CD4-positive, alpha-beta memory T cell (primary cell): ENCODE measurements around the gene HIPK2. TPM values are rescaled to one million over a fixed set of nuclear protein-coding genes. Genes with fewer than 3 reads are reported as not detected.

Experiments
- CTCF ChIA-PET: fragments of 350-600 bp; sonication (Branson Sonifier 250); formaldehyde crosslinking; loops from one replicate; lab custom pipeline; 2021; ENCODE audit warnings: inconsistent platforms; ENCODE audit not compliant: partially characterized antibody; lab: Charles Lee
- POLR2A ChIA-PET: fragments of 350-600 bp; sonication (Branson Sonifier 250); formaldehyde crosslinking; loops from one replicate; lab custom pipeline; 2021; ENCODE audit not compliant: partially characterized antibody; lab: Charles Lee
- DNase-seq, 5 donors: peaks; one replicate each; pipeline versions ENCODE4 v3.0.0 to v3.0.0-alpha.2; 2020 to 2022; ENCODE audit warnings: mixed read lengths in 1 of 5
- H3K27ac ChIP-seq: one replicate; pipeline ENCODE4 v1.7.0; 2013; ENCODE audit warnings: low read depth, low read length
- H3K27me3 ChIP-seq: 2 replicates; pipeline ENCODE4 v1.7.0; 2013; ENCODE audit warnings: mild to moderate bottlenecking, low read length, moderate library complexity; ENCODE audit not compliant: insufficient read depth
- H3K36me3 ChIP-seq: 2 replicates; pipeline ENCODE4 v1.7.0; 2013; ENCODE audit warnings: mild to moderate bottlenecking, low read length, moderate library complexity; ENCODE audit not compliant: insufficient read depth
- H3K4me1 ChIP-seq: 2 replicates; pipeline ENCODE4 v1.7.0; 2013; ENCODE audit warnings: mild to moderate bottlenecking, low read length, moderate library complexity; ENCODE audit not compliant: insufficient read depth
- H3K4me3 ChIP-seq, 2 donors: one replicate each; pipeline ENCODE4 v1.7.0; 2013; ENCODE audit warnings: low read length in 2 of 2, mild to moderate bottlenecking in 1 of 2
- H3K9me3 ChIP-seq, 2 donors: one replicate each; pipeline ENCODE4 v1.7.0; 2013; ENCODE audit warnings: low read length in 2 of 2, control low read depth in 1 of 2; ENCODE audit not compliant: control insufficient read depth in 1 of 2
- H3K27ac Mint-ChIP-seq, 7 donors: one replicate each; pipeline ENCODE4 v1.8.0; 2020 to 2021; ENCODE audit warnings: mixed read lengths in 7 of 7, mild to moderate bottlenecking in 6 of 7, inconsistent platforms in 3 of 7, moderate library complexity in 3 of 7
- H3K27me3 Mint-ChIP-seq, 2 donors: one replicate each; pipeline ENCODE4 v1.8.0; 2020 to 2021; ENCODE audit warnings: mixed read lengths in 2 of 2
- H3K36me3 Mint-ChIP-seq, 2 donors: one replicate each; pipeline ENCODE4 v1.8.0; 2020 to 2021; ENCODE audit warnings: mixed read lengths in 2 of 2, inconsistent platforms in 1 of 2, mild to moderate bottlenecking in 1 of 2
- H3K4me1 Mint-ChIP-seq, 4 donors: one replicate each; pipeline ENCODE4 v1.8.0; 2020 to 2021; ENCODE audit warnings: mixed read lengths in 4 of 4, mild to moderate bottlenecking in 1 of 4
- H3K4me3 Mint-ChIP-seq, 8 donors: one replicate each; pipeline ENCODE4 v1.8.0; 2020 to 2021; ENCODE audit warnings: mixed read lengths in 8 of 8, mild to moderate bottlenecking in 7 of 8, moderate library complexity in 6 of 8, inconsistent platforms in 3 of 8
- H3K9me3 Mint-ChIP-seq, 8 donors: one replicate each; pipeline ENCODE4 v1.8.0; 2020 to 2021; ENCODE audit warnings: mixed read lengths in 8 of 8, mild to moderate bottlenecking in 5 of 8, inconsistent platforms in 3 of 8, moderate library complexity in 1 of 8
- intact Hi-C: fragments of 100-400 bp; cut with micrococcal nuclease; formaldehyde crosslinking; loops from one replicate; pipeline ENCODE4 v1.15.1; 2023
- polyA plus RNA-seq, 2 donors: library from polyadenylated mRNA; unstranded; fragments of 300-500 nt; fragmentation: Illumina TruSeq; gene quantifications; one replicate each; pipeline ENCODE4 v1.2.3, GENCODE V29; 2021
- total RNA-seq, 2 experiments: library from RNA; stranded (reverse); gene quantifications; one replicate each; pipeline ENCODE4 v1.2.3, GENCODE V29; 2021

Gene HIPK2
- total and polyA plus RNA-seq, 4 experiments from 2014 or later = 0.87 to 34.1 (median 17.8) TPM

- DNase-seq = no peak
- CTCF ChIA-PET = no interaction called here
These were observed 42.3 kb upstream of the HIPK2 start for GRCh38 chr7:139820089-139820488.

DNA sequence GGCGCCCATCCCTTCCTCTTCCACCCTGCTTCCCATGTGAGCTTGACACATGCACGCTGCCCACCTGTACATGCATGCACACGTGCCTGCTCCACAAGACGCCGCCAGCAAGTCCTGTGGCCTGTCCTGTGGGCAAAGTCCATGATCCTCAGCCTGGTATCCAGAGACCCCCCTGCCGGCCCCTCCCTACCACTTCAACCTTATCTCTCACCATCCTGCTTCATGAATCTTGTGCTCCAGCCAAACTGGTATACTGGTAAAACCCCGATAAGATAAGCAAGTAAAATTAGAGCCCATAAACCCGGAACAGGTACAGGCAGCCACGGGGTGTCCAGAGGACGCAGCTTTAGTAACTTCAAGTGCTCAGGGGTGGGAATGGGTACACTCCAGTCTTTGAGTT lies 39.5 kb upstream of the HIPK2 start:
- H3K4me1 ChIP-seq = no peaks in the 10 kb centered on the region
- H3K4me3 Mint-ChIP-seq = no peak overlapping the region
- no peak overlapping the region for H3K4me3 ChIP-seq
- H3K36me3 Mint-ChIP-seq = peaks cover 0 to 4% of the 10 kb centered on the region in 2 donors
- no peaks in the 10 kb centered on the region for H3K4me1 Mint-ChIP-seq
- ChIA-PET POLR2A (interaction anchor here (0.6 kb wide), 1 partner anchor 229 kb away, joined by 3 read pairs; no protein-coding TSS in a partner anchor), CTCF (no interaction called here)
- H3K27ac ChIP-seq = no peak overlapping the region
- H3K27me3 ChIP-seq = no peaks in the 10 kb centered on the region
- intact Hi-C loops = no loop called here
- no peaks in the 10 kb centered on the region for H3K36me3 ChIP-seq
- H3K27me3 Mint-ChIP-seq = no peaks in the 10 kb centered on the region
- no peak overlapping the region for H3K27ac Mint-ChIP-seq
- H3K9me3 ChIP-seq = no peaks in the 10 kb centered on the region
- H3K9me3 Mint-ChIP-seq = peaks cover 0 to 8% (median 2%) of the 10 kb centered on the region in 8 donors
- no peak for DNase-seq

More at GRCh38 chr7:139820089-139820488, 42.3 kb upstream of the HIPK2 start:
- Mint-ChIP-seq H3K4me3 (no peak overlapping the region), H3K27ac (no peak overlapping the region), H3K9me3 (peaks cover 0 to 8% (median 2%) of the 10 kb centered on the region in 8 donors), H3K36me3 (peaks cover 0 to 4% of the 10 kb centered on the region in 2 donors), H3K4me1 (no peaks in the 10 kb centered on the region), H3K27me3 (peaks cover 0 to under 1% of the 10 kb centered on the region in 2 donors)
- no peak overlapping the region for H3K27ac ChIP-seq
- H3K27me3 ChIP-seq = no peaks in the 10 kb centered on the region
- no peaks in the 10 kb centered on the region for H3K9me3 ChIP-seq
- intact Hi-C loops = no loop called here
- POLR2A ChIA-PET = no interaction called here
- no peak overlapping the region for H3K4me3 ChIP-seq
- H3K36me3 ChIP-seq = no peaks in the 10 kb centered on the region
- H3K4me1 ChIP-seq = no peaks in the 10 kb centered on the region

- Histone ChIP-seq H3K27ac (no peak overlapping the region), H3K36me3 (no peaks in the 10 kb centered on the region), H3K9me3 (no peaks in the 10 kb centered on the region), H3K27me3 (no peaks in the 10 kb centered on the region), H3K4me1 (no peaks in the 10 kb centered on the region), H3K4me3 (no peak overlapping the region)
- CTCF ChIA-PET = interaction anchor here (1.1 kb wide), 1 partner anchor 18 kb away, joined by 3 read pairs; no protein-coding TSS in a partner anchor
- H3K4me1 Mint-ChIP-seq = no peaks in the 10 kb centered on the region
- no peak overlapping the region for H3K27ac Mint-ChIP-seq
- H3K9me3 Mint-ChIP-seq = peaks cover 0 to 8% (median 2%) of the 10 kb centered on the region in 8 donors
- POLR2A ChIA-PET = no interaction called here
- H3K27me3 Mint-ChIP-seq = peaks cover 0 to 5% of the 10 kb centered on the region in 2 donors
- DNase-seq = no peak
- H3K4me3 Mint-ChIP-seq = no peak overlapping the region
- peaks cover 0 to 4% of the 10 kb centered on the region in 2 donors for H3K36me3 Mint-ChIP-seq
- intact Hi-C loops = no loop called here
These were observed 35.9 kb upstream of the HIPK2 start for GRCh38 chr7:139813689-139814088.

GRCh38 chr7:139813151-139813550 lies 35.4 kb upstream of the HIPK2 start:
- no peak overlapping the region for H3K4me3 ChIP-seq
- no peaks in the 10 kb centered on the region for H3K27me3 ChIP-seq
- Mint-ChIP-seq H3K27me3 (peaks cover 0 to 7% of the 10 kb centered on the region in 2 donors), H3K36me3 (peaks cover 0 to 4% of the 10 kb centered on the region in 2 donors), H3K9me3 (peaks cover 0 to 8% (median 2%) of the 10 kb centered on the region in 8 donors), H3K4me1 (no peaks in the 10 kb centered on the region), H3K27ac (no peak overlapping the region), H3K4me3 (no peak overlapping the region)
- no peak overlapping the region for H3K27ac ChIP-seq
- DNase-seq = no peak
- H3K4me1 ChIP-seq = no peaks in the 10 kb centered on the region
- intact Hi-C loops = no loop called here
- H3K9me3 ChIP-seq = no peaks in the 10 kb centered on the region
- no peaks in the 10 kb centered on the region for H3K36me3 ChIP-seq
- CTCF ChIA-PET = no interaction called here
- POLR2A ChIA-PET = no interaction called here

- H3K27me3 ChIP-seq = no peaks in the 10 kb centered on the region
- H3K27me3 Mint-ChIP-seq = peaks cover 0 to 7% of the 10 kb centered on the region in 2 donors
- no peaks in the 10 kb centered on the region for H3K4me1 Mint-ChIP-seq
- no peak overlapping the region for H3K4me3 Mint-ChIP-seq
- H3K4me3 ChIP-seq = no peak overlapping the region
- ChIA-PET POLR2A (no interaction called here), CTCF (no interaction called here)
- H3K27ac ChIP-seq = no peak overlapping the region
- intact Hi-C loops = no loop called here
- no peaks in the 10 kb centered on the region for H3K4me1 ChIP-seq
- DNase-seq = no peak
- peaks cover 0 to 10% (median under 1%) of the 10 kb centered on the region in 8 donors for H3K9me3 Mint-ChIP-seq
- peaks cover 0 to 5% of the 10 kb centered on the region in 2 donors for H3K36me3 Mint-ChIP-seq
- H3K9me3 ChIP-seq = no peaks in the 10 kb centered on the region
- no peak overlapping the region for H3K27ac Mint-ChIP-seq
- no peaks in the 10 kb centered on the region for H3K36me3 ChIP-seq
These were observed 33.3 kb upstream of the HIPK2 start for GRCh38 chr7:139811066-139811465.

- DNase-seq = no peak
- Histone ChIP-seq H3K27ac (no peak overlapping the region), H3K36me3 (no peaks in the 10 kb centered on the region), H3K4me3 (no peak overlapping the region), H3K4me1 (no peaks in the 10 kb centered on the region), H3K27me3 (no peaks in the 10 kb centered on the region), H3K9me3 (no peaks in the 10 kb centered on the region)
- Mint-ChIP-seq H3K27ac (no peak overlapping the region), H3K4me3 (no peak overlapping the region), H3K9me3 (peaks cover 0 to 11% (median 4%) of the 10 kb centered on the region in 8 donors), H3K4me1 (no peaks in the 10 kb centered on the region), H3K36me3 (peaks cover 0 to 4% of the 10 kb centered on the region in 2 donors), H3K27me3 (peaks cover 0 to 7% of the 10 kb centered on the region in 2 donors)
- intact Hi-C loops = no loop called here
- ChIA-PET CTCF (no interaction called here), POLR2A (no interaction called here)
These were observed 31.1 kb upstream of the HIPK2 start for GRCh38 chr7:139808846-139809442.

DNA sequence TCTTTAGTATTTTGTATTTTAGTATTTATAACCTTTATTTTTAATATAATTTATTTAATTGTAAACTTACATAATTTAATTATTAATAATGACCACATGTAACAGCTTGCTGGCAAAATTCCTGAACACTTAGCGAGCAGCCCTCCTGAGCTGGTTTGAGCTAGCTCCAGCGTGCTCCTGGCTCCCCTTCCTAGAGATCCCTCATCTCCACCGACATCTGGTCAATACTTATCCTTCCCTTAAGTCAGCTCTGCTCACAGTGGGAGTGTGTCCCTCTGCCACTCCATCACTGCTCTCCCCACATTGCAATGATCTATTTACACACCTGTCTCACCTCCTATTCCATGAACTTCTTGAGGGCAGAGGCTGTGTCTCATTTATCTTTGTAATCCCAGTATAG lies 30.6 kb upstream of the HIPK2 start:
- intact Hi-C loops = no loop called here
- Histone ChIP-seq H3K9me3 (no peaks in the 10 kb centered on the region), H3K4me1 (no peaks in the 10 kb centered on the region), H3K27ac (no peak overlapping the region), H3K27me3 (no peaks in the 10 kb centered on the region), H3K36me3 (no peaks in the 10 kb centered on the region), H3K4me3 (no peak overlapping the region)
- H3K36me3 Mint-ChIP-seq = peaks cover 0 to 4% of the 10 kb centered on the region in 2 donors
- DNase-seq = no peak
- no peaks in the 10 kb centered on the region for H3K4me1 Mint-ChIP-seq
- peaks cover 0 to 12% (median 4%) of the 10 kb centered on the region in 8 donors for H3K9me3 Mint-ChIP-seq
- H3K4me3 Mint-ChIP-seq = no peak overlapping the region
- POLR2A ChIA-PET = no interaction called here
- H3K27me3 Mint-ChIP-seq = peaks cover 0 to 7% of the 10 kb centered on the region in 2 donors
- CTCF ChIA-PET = no interaction called here
- H3K27ac Mint-ChIP-seq = no peak overlapping the region
